Endothelial cell of hepatic sinusoid (primary cell): ENCODE results near the gene ZNF536.

ENCODE experiments used
- in situ Hi-C: cut with HindIII; loops from 2 replicates; pipeline ENCODE4 v1.10.0; 2017; ENCODE audit warnings: low sequenced_read_pairs

ZNF536 gene

DNA sequence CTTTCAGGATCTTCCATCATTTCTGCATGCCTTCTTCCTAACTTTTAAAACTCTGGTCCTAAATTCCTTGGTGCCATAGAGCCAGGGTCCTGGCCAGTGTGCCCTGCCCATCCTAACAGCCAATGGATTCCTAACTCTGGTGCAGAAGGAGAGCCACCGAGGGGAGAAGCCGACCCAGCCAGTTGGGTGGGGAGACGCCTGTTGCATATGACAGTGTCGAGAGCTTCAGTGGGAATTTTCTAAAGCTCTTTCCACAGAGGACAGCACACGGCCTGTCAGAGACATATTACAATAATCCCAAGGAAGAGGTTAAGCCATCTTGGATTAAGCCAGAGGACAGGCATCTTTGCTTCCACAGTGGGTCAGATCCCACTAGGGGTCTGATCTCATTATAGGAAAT is 180.4 kb downstream of the ZNF536 start:
- in situ Hi-C loops: no loop called here

GRCh38 chr19:30555075-30555790 is 183.0 kb downstream of the ZNF536 start:
- in situ Hi-C loops: no loop called here

- in situ Hi-C loops: no loop called here
Observed at GRCh38 chr19:30555791-30556110, 183.6 kb downstream of the ZNF536 start.

DNA sequence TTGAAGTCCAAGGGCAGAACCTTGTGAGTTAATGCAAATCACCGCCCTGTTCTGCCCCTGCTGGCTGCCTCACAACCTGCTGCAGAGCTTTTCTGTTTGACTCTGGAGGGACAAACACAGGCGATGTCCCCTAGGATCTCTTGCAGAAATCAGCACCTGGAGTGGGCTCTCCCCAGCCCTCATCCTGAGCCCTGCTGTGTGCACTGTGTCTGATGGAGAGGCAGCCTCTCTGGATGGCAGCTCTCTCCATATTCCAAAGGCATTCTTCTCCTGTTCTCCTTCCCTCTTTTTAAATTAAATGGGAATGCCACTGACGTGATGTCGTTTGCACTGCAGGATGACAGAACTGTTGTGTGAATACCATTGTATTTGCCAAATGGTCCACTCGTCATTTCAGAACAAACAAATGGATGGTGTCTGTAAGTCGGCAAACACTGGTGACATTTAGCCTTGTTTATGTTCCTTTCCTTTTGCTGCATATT is 184.1 kb downstream of the ZNF536 start:
- in situ Hi-C loops: no loop called here

DNA sequence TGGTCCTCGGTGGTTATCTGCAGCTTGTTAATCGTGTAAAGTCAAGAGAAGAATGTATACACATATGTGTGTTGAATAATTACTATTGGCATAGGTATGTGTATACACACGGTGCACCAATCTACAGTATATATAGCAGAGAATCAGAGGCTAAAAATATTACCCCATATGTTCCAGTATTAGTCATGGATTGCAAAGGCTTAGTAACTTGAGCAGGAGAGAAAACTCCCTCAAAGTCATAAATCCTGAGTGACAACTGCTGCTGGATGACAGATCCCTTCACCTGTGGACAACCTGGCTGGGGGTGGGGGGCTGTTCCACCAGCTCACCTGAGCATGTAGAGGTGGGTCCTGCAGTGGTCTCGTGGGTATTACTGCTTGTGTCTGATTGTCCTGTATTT is 185.0 kb downstream of the ZNF536 start:
- in situ Hi-C loops: no loop called here

DNA sequence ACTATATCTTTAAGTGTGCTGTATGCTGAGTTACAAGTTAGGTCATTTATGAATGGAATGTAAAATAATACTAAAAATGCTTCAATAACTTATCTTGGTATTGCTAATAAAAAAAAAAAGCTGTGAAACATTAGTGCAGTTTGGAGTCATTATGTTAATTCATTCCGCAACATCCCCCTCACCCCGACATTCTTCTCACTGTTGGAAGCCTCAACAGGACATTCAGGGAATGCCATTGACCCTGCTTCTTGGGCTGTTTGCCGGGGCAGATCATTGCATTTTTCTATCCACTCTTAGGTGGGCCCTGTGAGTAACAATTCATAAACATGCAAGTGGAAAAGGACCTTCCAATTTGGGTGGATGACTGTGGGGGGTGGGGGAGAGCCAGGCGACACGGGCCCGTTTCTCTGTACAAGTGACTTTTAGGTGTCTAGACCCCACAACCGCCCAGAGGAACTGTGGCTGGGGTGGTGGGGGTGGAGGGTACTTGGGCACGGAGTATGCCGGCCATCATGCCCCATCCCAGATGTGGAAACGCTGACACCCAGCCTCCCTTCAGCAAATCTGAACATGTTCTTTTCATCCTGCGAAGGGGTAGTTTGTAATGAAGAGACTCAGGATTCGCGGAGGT is 185.9 kb downstream of the ZNF536 start:
- in situ Hi-C loops: no loop called here

DNA sequence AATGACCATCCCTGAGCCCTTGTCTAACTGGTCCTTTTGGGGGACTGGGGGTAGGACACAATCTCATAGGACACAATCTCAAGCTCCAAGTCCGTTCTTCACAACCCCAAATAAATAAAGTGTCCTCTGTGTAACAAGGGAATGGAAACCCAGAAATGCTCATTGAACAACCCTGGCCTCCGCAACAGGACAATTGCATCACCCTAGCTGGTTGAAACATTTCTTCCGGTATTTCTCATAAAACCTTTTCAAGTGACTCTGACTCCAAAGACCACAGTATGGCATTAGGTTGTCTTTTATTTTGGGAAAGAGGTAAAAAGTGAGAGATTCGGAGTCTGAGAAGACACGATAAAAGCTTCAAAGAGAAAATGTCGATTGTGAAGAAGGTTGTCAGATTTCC is 186.6 kb downstream of the ZNF536 start:
- in situ Hi-C loops: no loop called here

GRCh38 chr19:30559446-30559845 is 187.3 kb downstream of the ZNF536 start:
- in situ Hi-C loops: no loop called here

GRCh38 chr19:30562981-30563380 is 190.8 kb downstream of the ZNF536 start:
- in situ Hi-C loops: no loop called here

- in situ Hi-C loops: no loop called here
Observed at GRCh38 chr19:30563691-30564090, 191.5 kb downstream of the ZNF536 start.

DNA sequence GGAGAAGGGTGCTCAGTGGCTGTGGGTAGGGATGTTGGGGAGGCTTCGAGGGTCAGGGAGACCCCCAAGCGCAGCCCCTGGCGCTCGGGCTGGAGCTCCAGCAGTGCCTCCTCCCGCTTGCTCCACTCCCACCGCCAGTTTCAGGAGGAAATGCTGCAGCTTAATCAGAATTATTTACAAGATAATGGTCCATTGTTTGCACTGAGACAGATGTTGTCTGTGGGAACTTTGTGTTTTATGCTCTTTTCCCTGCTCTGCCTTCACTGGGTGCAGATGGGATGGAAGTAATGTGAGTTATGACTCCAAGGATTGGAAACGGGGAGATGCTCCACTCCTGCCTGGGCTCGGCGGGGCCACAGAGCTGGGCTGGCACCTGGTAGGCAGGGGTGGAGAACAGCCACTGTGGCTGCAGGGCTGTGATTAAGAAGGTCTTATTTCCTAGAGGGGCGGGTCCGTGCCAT is 192.4 kb downstream of the ZNF536 start:
- in situ Hi-C loops: no loop called here

DNA sequence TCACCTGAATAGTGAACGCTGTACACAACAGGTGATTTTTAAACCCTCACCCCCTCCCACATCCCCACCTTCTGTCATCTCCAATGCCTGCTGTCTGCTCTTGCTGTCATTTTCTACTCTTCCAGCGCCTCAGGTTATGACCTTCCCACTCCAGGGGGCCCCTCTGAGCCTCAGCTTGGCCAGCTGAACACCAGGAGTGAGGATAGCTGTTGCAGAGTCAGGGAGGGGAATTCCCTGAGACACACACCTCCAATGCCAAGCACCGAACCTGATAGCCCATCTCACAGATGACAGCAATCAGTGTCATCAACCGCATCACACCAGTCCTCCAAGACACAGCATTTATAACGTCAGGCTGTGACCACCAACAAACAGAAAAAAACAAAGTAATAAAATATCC is 193.5 kb downstream of the ZNF536 start:
- in situ Hi-C loops: no loop called here

- in situ Hi-C loops: no loop called here
Observed at GRCh38 chr19:30566681-30567420, 194.7 kb downstream of the ZNF536 start.

GRCh38 chr19:30567536-30568232 is 195.5 kb downstream of the ZNF536 start:
- in situ Hi-C loops: no loop called here

- in situ Hi-C loops: no loop called here
Observed at GRCh38 chr19:30570194-30570593, 198.0 kb downstream of the ZNF536 start.

GRCh38 chr19:30577551-30578105 is 205.4 kb downstream of the ZNF536 start:
- in situ Hi-C loops: no loop called here

DNA sequence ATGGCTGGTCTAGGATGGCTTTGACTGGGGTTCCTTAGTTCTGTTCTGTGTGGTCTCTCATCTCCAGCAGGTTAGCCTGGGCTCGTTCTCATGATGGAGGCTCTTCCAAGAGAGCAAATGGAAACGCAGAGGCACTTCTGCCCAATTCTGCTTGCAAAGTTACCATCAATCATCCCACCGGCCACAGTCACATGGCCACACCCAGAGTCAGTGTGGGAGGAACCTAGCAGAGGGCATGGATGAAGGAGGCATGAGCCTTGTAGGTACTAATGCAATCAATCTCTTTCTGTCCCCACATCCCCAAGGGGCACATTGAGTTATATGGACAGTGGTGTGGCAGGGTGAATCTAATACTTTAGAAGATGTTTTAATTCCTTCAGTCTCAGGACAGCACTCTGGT is 207.2 kb downstream of the ZNF536 start:
- in situ Hi-C loops: no loop called here

DNA sequence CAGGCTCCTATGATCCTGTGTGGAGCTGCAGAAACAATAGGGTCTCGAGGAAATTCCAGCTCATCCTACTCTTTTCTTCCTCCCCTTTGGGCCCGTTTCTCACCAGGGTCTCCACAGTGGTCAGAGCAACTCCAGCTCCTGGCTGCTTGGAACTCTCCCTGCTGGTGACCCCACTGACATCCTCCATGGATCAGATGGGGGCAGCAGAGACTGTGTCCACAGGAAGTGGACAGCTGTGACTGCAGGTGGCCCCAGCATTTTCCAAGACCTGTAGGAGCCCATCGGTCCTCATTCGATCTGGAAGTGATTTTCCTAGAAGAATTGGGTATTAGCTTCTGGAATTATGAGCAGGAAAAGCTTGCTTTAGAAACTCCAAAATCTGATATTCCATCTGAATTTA is 208.5 kb downstream of the ZNF536 start:
- in situ Hi-C loops: no loop called here

DNA sequence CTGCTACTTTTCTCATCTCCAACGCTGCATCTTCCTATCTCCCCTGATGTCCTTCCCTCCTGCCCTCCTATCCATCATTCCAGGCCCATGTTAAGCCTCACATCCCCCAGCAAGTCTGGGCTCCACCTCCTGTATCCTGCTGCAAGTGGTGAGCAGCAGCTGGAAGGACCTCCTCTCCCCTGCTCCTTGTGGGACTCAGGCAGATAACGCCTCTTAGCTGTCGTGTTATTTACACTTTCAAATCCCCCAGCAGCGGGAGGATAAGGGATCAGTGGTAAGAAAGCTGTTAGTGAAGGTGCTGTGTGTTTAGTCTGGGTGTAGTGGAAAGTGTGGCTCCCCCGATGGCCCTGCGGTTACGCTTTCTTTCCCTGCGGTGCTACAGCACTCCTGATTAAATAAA is 211.9 kb downstream of the ZNF536 start:
- in situ Hi-C loops: no loop called here

DNA sequence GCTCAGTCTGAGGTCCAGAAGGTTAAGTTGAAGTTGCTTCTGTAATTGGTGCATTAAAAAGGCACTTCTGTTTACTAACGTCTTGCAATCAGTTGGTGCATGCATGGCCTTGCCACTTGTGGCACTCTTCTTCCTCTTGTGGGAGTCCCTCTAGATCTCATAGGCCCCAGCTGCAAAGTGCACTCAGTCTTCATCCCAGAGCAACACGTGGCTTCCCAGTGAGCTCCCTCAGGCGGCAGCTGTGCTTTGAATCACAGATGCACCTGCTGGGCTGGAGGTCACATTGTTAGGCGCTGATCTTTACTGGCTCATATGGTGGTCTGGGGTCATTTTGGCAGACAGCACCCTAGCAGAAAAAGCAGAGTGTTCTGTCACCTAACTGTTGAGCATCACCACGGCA is 215.7 kb downstream of the ZNF536 start:
- in situ Hi-C loops: no loop called here

GRCh38 chr19:30590596-30591229 is 218.5 kb downstream of the ZNF536 start:
- in situ Hi-C loops: no loop called here
